GM12878 (cell line): ENCODE data around the gene ATP13A4. TPM values are rescaled to one million over a fixed set of nuclear protein-coding genes. Genes with fewer than 3 reads are reported as not detected.

Source experiments
- ATAC-seq: fragments of 200-7000 bp; cut with Tn5 transposase; 3 replicates; pipeline ENCODE4 v1.9.1; 2020; ENCODE audit warnings: mild to moderate bottlenecking, moderate library complexity
- BruUV-seq: library from RNA; stranded (reverse); fragments of 400-500 nt; replicated peaks from 2 replicates; lab custom pipeline; 2021; lab: Mats Ljungman, UMichigan
- CTCF ChIA-PET: fragments of 300-600 bp; sonication (Branson Sonifier 250); formaldehyde crosslinking; extraction: SDS; loops from one replicate; lab custom pipeline; 2021; ENCODE audit warnings: inconsistent platforms; lab: Yijun Ruan, JAX
- POLR2A ChIA-PET: fragments of 350-600 bp; formaldehyde crosslinking; extraction: SDS; loops from one replicate; lab custom pipeline; 2021; ENCODE audit warnings: inconsistent platforms; lab: Charles Lee
- RAD21 ChIA-PET: fragments of 300-600 bp; sonication (Branson Sonifier 250); formaldehyde crosslinking; loops from one replicate; lab custom pipeline; 2023; ENCODE audit warnings: antibody characterized with exemption; ENCODE audit not compliant: unreplicated experiment; lab: Charles Lee
- SMC1A ChIA-PET: fragments of 300-600 bp; sonication (Branson Sonifier 250); formaldehyde crosslinking; loops from one replicate; lab custom pipeline; 2023; ENCODE audit not compliant: unreplicated experiment, uncharacterized antibody; lab: Charles Lee
- DNase-seq: peaks from one replicate; pipeline ENCODE4 v3.0.0-alpha.2; 2011; ENCODE audit warnings: low read depth, low spot score
- FAIRE-seq: peaks from 3 replicates; lab custom pipeline; 2011; peaks lifted over from hg19 to GRCh38; lab: Jason Lieb, UNC
- H2AFZ ChIP-seq: 2 replicates; pipeline ENCODE4 v1.6.0; 2011; ENCODE audit warnings: low read depth, low read length, control low read depth; ENCODE audit not compliant: control insufficient read depth
- H3K27ac ChIP-seq: 2 replicates; pipeline ENCODE4 v1.5.1; 2011; ENCODE audit warnings: control low read depth; ENCODE audit not compliant: control insufficient read depth, insufficient read depth
- H3K27me3 ChIP-seq, 2 experiments: replicated peaks in 1 of 2; 2 replicates each; pipeline versions ENCODE4 v1.6.0 to v1.6.1; 2011; ENCODE audit warnings: low read length in 1 of 2; ENCODE audit not compliant: control insufficient read depth in 2 of 2, insufficient read depth in 2 of 2
- H3K36me3 ChIP-seq, 2 experiments: 2 replicates each; pipeline ENCODE4 v1.5.1; 2011; ENCODE audit warnings: low read length in 1 of 2; ENCODE audit not compliant: control insufficient read depth in 2 of 2, insufficient read depth in 2 of 2
- H3K4me1 ChIP-seq: 2 replicates; pipeline ENCODE4 v1.6.1; 2011; ENCODE audit warnings: mild to moderate bottlenecking, low read length, moderate library complexity, mixed read lengths; ENCODE audit not compliant: control insufficient read depth, insufficient read depth
- H3K4me2 ChIP-seq: 2 replicates; pipeline ENCODE4 v1.6.0; 2011; ENCODE audit warnings: control low read depth; ENCODE audit not compliant: control insufficient read depth, insufficient read depth
- H3K4me3 ChIP-seq: fragments of 200-600 bp; sonication (generic); 2 replicates; pipeline ENCODE4 v1.5.1; 2016
- H3K79me2 ChIP-seq: 2 replicates; pipeline ENCODE4 v1.6.0; 2011; ENCODE audit warnings: low read length; ENCODE audit not compliant: control insufficient read depth, insufficient read depth
- H3K9ac ChIP-seq: 2 replicates; pipeline ENCODE4 v1.8.0; 2011; ENCODE audit warnings: low read length, control low read depth, mixed read lengths; ENCODE audit not compliant: control insufficient read depth, insufficient read depth
- H3K9me3 ChIP-seq: replicated peaks from 3 replicates; pipeline ENCODE4 v1.5.1; 2011; ENCODE audit warnings: mild to moderate bottlenecking, low read length; ENCODE audit not compliant: control insufficient read depth, insufficient read depth
- H4K20me1 ChIP-seq: 2 replicates; pipeline ENCODE4 v1.6.0; 2011; ENCODE audit not compliant: control insufficient read depth, insufficient read depth
- CBFB ChIP-seq: IDR thresholded peaks from 2 replicates; pipeline ENCODE4 v1.6.1; 2016; ENCODE audit warnings: antibody characterized with exemption, low read depth
- CBX5 ChIP-seq: sonication (generic); IDR thresholded peaks from 2 replicates; pipeline ENCODE4 v1.6.1; 2016; ENCODE audit warnings: low read depth, moderate library complexity, mild to moderate bottlenecking, inconsistent platforms
- CREB1 ChIP-seq: IDR thresholded peaks from 2 replicates; pipeline ENCODE4 v1.6.1; 2012; ENCODE audit warnings: low read depth, mild to moderate bottlenecking, inconsistent platforms
- DPF2 ChIP-seq: fragments of 450-650 bp; IDR thresholded peaks from 2 replicates; pipeline ENCODE4 v1.6.1; 2017; ENCODE audit warnings: mild to moderate bottlenecking
- EZH2 ChIP-seq: IDR thresholded peaks from 2 replicates; pipeline ENCODE4 v1.6.1; 2012; ENCODE audit warnings: low read depth, mild to moderate bottlenecking, control low read depth, inconsistent platforms, low read length, borderline replicate concordance; ENCODE audit not compliant: control insufficient read depth
- HDAC6 ChIP-seq: fragments of 200-600 bp; sonication (generic); IDR thresholded peaks from one replicate; pipeline ENCODE4 v1.8.0; 2017; ENCODE audit warnings: antibody characterized with exemption; ENCODE audit not compliant: unreplicated experiment
- MTA2 ChIP-seq: fragments of 450-650 bp; IDR thresholded peaks from 2 replicates; pipeline ENCODE4 v1.6.1; 2016; ENCODE audit warnings: low read depth, mild to moderate bottlenecking, moderate library complexity
- MXI1 ChIP-seq: fragments of 150-350 bp; IDR thresholded peaks from 2 replicates; pipeline ENCODE4 v1.6.1; 2011; ENCODE audit warnings: low read depth, mild to moderate bottlenecking, inconsistent platforms, low read length, improper control_type of control experiment
- PML ChIP-seq: IDR thresholded peaks from 2 replicates; pipeline ENCODE4 v1.6.1; 2012; ENCODE audit warnings: low read length, inconsistent platforms
- SREBF2 ChIP-seq: IDR thresholded peaks from 2 replicates; pipeline ENCODE4 v1.6.1; 2012; ENCODE audit warnings: mild to moderate bottlenecking, low read length
- TBL1XR1 ChIP-seq: IDR thresholded peaks from 2 replicates; pipeline ENCODE4 v1.6.1; 2012; ENCODE audit warnings: low read depth, low read length, improper control_type of control experiment
- WRNIP1 ChIP-seq: IDR thresholded peaks from 2 replicates; pipeline ENCODE4 v1.6.1; 2011; ENCODE audit warnings: low read depth, low read length, improper control_type of control experiment, borderline replicate concordance
- ZNF24 ChIP-seq: fragments of 450-650 bp; IDR thresholded peaks from 2 replicates; pipeline ENCODE4 v1.6.1; 2017; ENCODE audit warnings: antibody characterized with exemption, mild to moderate bottlenecking
- WGBS: methylation state at CpG from one replicate; pipeline ENCODE4 v1.1.6; 2016; ENCODE audit warnings: low lambda C conversion rate; ENCODE audit not compliant: insufficient replicate concordance, insufficient coverage; ENCODE audit errors: missing lambda C conversion rate; 5-methylcytosine and 5-hydroxymethylcytosine counted together
- in situ Hi-C: fragments of 300-500 bp; cut with MboI; formaldehyde crosslinking; loops from 9 replicates; pipeline ENCODE4 v1.14.3; 2018; ENCODE audit warnings: mixed read lengths
- intact Hi-C: fragments of 100-400 bp; cut with micrococcal nuclease; formaldehyde crosslinking; loops from one replicate; pipeline ENCODE4 v1.14.2; 2022; ENCODE audit not compliant: unreplicated experiment
- polyA plus RNA-seq, 11 experiments: library from polyadenylated mRNA; depleted of rRNA in 4 of 11; unstranded in 6 of 11; stranded (reverse) in 5 of 11; fragments of >200 nt; fragmentation: Nextera tagmentation in 4 of 11; fragmentation: Illumina TruSeq in 1 of 11; extraction: Ambion mirVana in 4 of 11; extraction: Trizol in 1 of 11; gene quantifications; 1 replicate in 1 of 11; 2 replicates in 10 of 11; pipeline versions ENCODE4 v1.2.1 to v1.2.3, GENCODE V29; 2011 to 2016; ENCODE audit warnings: inconsistent platforms in 2 of 11, missing spikeins in 2 of 11, low read depth in 1 of 11
- total RNA-seq, 4 experiments: library from RNA; depleted of rRNA in 3 of 4; stranded (reverse); fragments of >200 nt in 3 of 4; fragmentation: Illumina TruSeq in 1 of 4; extraction: Trizol in 1 of 4; gene quantifications; 2 replicates each; pipeline versions ENCODE4 v1.2.1 to v1.2.3, GENCODE V29; 2013 to 2021
- TF ChIP-seq, protein P1 (sequence below): fragments of 450-650 bp; IDR thresholded peaks from 2 replicates; pipeline ENCODE4 v1.6.1; 2014; ENCODE audit warnings: mild to moderate bottlenecking
- TF ChIP-seq, protein P2 (sequence below): fragments of 450-650 bp; formaldehyde crosslinking; IDR thresholded peaks from 2 replicates; pipeline ENCODE4 v1.4.0; 2022; ENCODE audit warnings: mild to moderate bottlenecking, moderate library complexity
- TF ChIP-seq, protein P3 (sequence below): IDR thresholded peaks from 2 replicates; pipeline ENCODE4 v1.6.1; 2011; ENCODE audit warnings: borderline replicate concordance, low read depth, mild to moderate bottlenecking, moderate library complexity, low read length; ENCODE audit not compliant: insufficient read depth, poor library complexity, severe bottlenecking
- TF ChIP-seq, protein P4 (sequence below): fragments of 150-350 bp; IDR thresholded peaks from 2 replicates; pipeline ENCODE4 v1.6.1; 2014; ENCODE audit warnings: mild to moderate bottlenecking, low read depth, low read length
- TF ChIP-seq, protein P5 (sequence below): IDR thresholded peaks from 2 replicates; pipeline ENCODE4 v1.6.1; 2011; ENCODE audit warnings: borderline replicate concordance, low read depth, mild to moderate bottlenecking, moderate library complexity, mixed read lengths, low read length; ENCODE audit not compliant: insufficient read depth; ENCODE audit errors: extremely low read length

Gene ATP13A4
- total and polyA plus RNA-seq, 10 of the 15 experiments (the other 5 are each of a cell fraction or from before 2014, with no cell fraction given): 0.29 to 1.7 (median 1.0) TPM; not detected in 1

DNA sequence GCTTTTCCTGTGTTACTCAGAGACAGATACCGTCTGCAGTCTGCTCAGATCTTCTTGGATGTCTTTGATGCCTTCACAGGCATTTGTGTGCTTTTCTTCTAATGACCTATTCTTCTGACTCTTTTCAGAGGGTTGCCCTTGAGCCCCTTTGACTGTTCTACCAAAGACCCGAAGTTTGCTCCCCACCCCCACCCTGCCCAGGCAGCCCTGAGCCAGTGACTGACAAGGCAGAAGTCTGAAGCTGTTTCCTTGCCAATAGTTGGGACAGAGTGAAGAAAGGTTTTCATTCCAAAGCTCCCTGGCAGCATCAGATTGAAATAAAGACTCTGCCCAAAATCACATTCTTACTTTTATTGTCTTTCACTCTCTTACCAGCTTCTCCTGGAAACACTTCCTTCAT is 167.1 kb downstream of the ATP13A4 start:
- Histone ChIP-seq H3K9ac (no peak overlapping the region), H3K27ac (no peak overlapping the region), H3K9me3 (no peaks in the 10 kb centered on the region), H2AFZ (no peak overlapping the region), H3K27me3 (no peaks in the 10 kb centered on the region; a peak in 2 of 4 replicates), H3K4me2 (no peak overlapping the region), H3K36me3 (no peaks in the 10 kb centered on the region), H3K79me2 (no peaks in the 10 kb centered on the region), H3K4me3 (no peak overlapping the region), H4K20me1 (no peaks in the 10 kb centered on the region), H3K4me1 (no peaks in the 10 kb centered on the region)
- ChIA-PET CTCF (no interaction called here), SMC1A (no interaction called here), RAD21 (no interaction called here), POLR2A (no interaction called here)
- no peak for DNase-seq
- in situ Hi-C loops: no loop called here
- BruUV-seq: no TSS peak
- no peak for FAIRE-seq
- 3% methylated on average over 2 of the region's 2 CpGs for WGBS
- no peak for ATAC-seq
- intact Hi-C loops: no loop called here
- TF ChIP-seq SREBF2: no peak
- TF ChIP-seq, protein P1, sequence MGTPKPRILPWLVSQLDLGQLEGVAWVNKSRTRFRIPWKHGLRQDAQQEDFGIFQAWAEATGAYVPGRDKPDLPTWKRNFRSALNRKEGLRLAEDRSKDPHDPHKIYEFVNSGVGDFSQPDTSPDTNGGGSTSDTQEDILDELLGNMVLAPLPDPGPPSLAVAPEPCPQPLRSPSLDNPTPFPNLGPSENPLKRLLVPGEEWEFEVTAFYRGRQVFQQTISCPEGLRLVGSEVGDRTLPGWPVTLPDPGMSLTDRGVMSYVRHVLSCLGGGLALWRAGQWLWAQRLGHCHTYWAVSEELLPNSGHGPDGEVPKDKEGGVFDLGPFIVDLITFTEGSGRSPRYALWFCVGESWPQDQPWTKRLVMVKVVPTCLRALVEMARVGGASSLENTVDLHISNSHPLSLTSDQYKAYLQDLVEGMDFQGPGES: no peak
- TF ChIP-seq, protein P2, sequence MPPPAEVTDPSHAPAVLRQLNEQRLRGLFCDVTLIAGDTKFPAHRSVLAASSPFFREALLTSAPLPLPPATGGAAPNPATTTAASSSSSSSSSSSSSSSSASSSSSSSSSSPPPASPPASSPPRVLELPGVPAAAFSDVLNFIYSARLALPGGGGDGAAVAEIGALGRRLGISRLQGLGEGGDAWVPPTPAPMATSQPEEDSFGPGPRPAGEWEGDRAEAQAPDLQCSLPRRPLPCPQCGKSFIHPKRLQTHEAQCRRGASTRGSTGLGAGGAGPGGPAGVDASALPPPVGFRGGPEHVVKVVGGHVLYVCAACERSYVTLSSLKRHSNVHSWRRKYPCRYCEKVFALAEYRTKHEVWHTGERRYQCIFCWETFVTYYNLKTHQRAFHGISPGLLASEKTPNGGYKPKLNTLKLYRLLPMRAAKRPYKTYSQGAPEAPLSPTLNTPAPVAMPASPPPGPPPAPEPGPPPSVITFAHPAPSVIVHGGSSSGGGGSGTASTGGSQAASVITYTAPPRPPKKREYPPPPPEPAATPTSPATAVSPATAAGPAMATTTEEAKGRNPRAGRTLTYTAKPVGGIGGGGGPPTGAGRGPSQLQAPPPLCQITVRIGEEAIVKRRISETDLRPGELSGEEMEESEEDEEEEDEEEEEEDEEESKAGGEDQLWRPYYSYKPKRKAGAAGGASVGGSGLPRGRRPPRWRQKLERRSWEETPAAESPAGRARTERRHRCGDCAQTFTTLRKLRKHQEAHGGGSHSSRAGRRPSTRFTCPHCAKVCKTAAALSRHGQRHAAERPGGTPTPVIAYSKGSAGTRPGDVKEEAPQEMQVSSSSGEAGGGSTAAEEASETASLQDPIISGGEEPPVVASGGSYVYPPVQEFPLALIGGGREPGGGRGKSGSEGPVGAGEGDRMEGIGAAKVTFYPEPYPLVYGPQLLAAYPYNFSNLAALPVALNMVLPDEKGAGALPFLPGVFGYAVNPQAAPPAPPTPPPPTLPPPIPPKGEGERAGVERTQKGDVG (CRISPR knock-in tag): no peak
- TF ChIP-seq, protein P3, sequence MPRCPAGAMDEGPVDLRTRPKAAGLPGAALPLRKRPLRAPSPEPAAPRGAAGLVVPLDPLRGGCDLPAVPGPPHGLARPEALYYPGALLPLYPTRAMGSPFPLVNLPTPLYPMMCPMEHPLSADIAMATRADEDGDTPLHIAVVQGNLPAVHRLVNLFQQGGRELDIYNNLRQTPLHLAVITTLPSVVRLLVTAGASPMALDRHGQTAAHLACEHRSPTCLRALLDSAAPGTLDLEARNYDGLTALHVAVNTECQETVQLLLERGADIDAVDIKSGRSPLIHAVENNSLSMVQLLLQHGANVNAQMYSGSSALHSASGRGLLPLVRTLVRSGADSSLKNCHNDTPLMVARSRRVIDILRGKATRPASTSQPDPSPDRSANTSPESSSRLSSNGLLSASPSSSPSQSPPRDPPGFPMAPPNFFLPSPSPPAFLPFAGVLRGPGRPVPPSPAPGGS: no peak
- no peak for TF ChIP-seq MTA2
- no peak for TF ChIP-seq CREB1
- TF ChIP-seq DPF2: no peak
- TF ChIP-seq HDAC6: no peak
- no peak for TF ChIP-seq MXI1
- TF ChIP-seq CBFB: no peak
- TF ChIP-seq TBL1XR1: no peak
- no peak for TF ChIP-seq ZNF24
- TF ChIP-seq, protein P4, sequence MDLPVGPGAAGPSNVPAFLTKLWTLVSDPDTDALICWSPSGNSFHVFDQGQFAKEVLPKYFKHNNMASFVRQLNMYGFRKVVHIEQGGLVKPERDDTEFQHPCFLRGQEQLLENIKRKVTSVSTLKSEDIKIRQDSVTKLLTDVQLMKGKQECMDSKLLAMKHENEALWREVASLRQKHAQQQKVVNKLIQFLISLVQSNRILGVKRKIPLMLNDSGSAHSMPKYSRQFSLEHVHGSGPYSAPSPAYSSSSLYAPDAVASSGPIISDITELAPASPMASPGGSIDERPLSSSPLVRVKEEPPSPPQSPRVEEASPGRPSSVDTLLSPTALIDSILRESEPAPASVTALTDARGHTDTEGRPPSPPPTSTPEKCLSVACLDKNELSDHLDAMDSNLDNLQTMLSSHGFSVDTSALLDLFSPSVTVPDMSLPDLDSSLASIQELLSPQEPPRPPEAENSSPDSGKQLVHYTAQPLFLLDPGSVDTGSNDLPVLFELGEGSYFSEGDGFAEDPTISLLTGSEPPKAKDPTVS: no peak
- TF ChIP-seq CBX5: no peak
- TF ChIP-seq, protein P5, sequence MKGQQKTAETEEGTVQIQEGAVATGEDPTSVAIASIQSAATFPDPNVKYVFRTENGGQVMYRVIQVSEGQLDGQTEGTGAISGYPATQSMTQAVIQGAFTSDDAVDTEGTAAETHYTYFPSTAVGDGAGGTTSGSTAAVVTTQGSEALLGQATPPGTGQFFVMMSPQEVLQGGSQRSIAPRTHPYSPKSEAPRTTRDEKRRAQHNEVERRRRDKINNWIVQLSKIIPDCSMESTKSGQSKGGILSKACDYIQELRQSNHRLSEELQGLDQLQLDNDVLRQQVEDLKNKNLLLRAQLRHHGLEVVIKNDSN: no peak
- no peak for TF ChIP-seq EZH2
- TF ChIP-seq WRNIP1: no peak
- no peak for TF ChIP-seq PML
